ENCODE results near the gene DCST1. TPM values are rescaled to one million over a fixed set of nuclear protein-coding genes. Genes with fewer than 3 reads are reported as not detected.

Gene DCST1
- total RNA-seq, 4 donors from 2014 or later: 0.42 TPM; not detected in 3

GRCh38 chr1:155019377-155020245 lies 14.0 kb upstream of the DCST1 start:
- H3K27ac ChIP-seq (replicated peaks in 1 of 4): no peak overlapping the region
- 84% methylated on average over 11 of the region's 11 CpGs for WGBS

GRCh38 chr1:155022136-155022926 lies 11.3 kb upstream of the DCST1 start:
- Histone ChIP-seq H3K4me3 (no peak overlapping the region), H3K36me3 (no peaks in the 10 kb centered on the region), H3K27ac (replicated peaks in 1 of 4) (no peak overlapping the region), H3K4me1 (peaks cover 8 to 18% (median 14%) of the 10 kb centered on the region in 4 donors), H3K27me3 (no peaks in the 10 kb centered on the region), H3K9me3 (no peaks in the 10 kb centered on the region)
- intact Hi-C loops (cut with DNase I): no loop called here
- DNase-seq (ENCODE audit: extremely low spot score): no peak
- TF ChIP-seq POLR2AphosphoS5 (IDR thresholded peaks at IDR 0.05) (no peak), CTCF (IDR thresholded peaks at IDR 0.05) (no peak)
- WGBS: 92% methylated on average over 8 of the region's 8 CpGs

More at GRCh38 chr1:155019377-155020245, 14.0 kb upstream of the DCST1 start:
- Histone ChIP-seq H3K4me3 (no peak overlapping the region), H3K4me1 (peaks cover 16 to 32% (median 25%) of the 10 kb centered on the region in 4 donors), H3K9me3 (no peaks in the 10 kb centered on the region), H3K27me3 (no peaks in the 10 kb centered on the region), H3K36me3 (peaks cover 7 to 21% (median 15%) of the 10 kb centered on the region in 4 donors)
- intact Hi-C loops (cut with DNase I): loop anchor here (5.0 kb wide), 2 partner anchors 57 to 82 kb away; partner anchors contain the start of genes PMVK and PYGO2
- no peak for DNase-seq (ENCODE audit: extremely low spot score)
- TF ChIP-seq CTCF (IDR thresholded peaks at IDR 0.05) (no peak), POLR2A (IDR thresholded peaks at IDR 0.05; ENCODE audit: low read depth) (no peak), EP300 (IDR thresholded peaks at IDR 0.05) (no peak), POLR2AphosphoS5 (IDR thresholded peaks at IDR 0.05) (no peak)

- H3K4me3 ChIP-seq: no peak overlapping the region
- WGBS: 72% methylated on average over 4 of the region's 4 CpGs
- no peaks in the 10 kb centered on the region for H3K36me3 ChIP-seq
- H3K4me1 ChIP-seq: peaks cover 5 to 13% (median 8%) of the 10 kb centered on the region in 4 donors
- DNase-seq (ENCODE audit: extremely low spot score): no peak
- intact Hi-C loops (cut with DNase I): no loop called here
- no peaks in the 10 kb centered on the region for H3K9me3 ChIP-seq
- H3K27me3 ChIP-seq: no peaks in the 10 kb centered on the region
- no peak for TF ChIP-seq POLR2A (IDR thresholded peaks at IDR 0.05; ENCODE audit: low read depth)
- TF ChIP-seq CTCF (IDR thresholded peaks at IDR 0.05): no peak
- no peak for TF ChIP-seq EP300 (IDR thresholded peaks at IDR 0.05)
- no peak for TF ChIP-seq POLR2AphosphoS5 (IDR thresholded peaks at IDR 0.05)
- H3K27ac ChIP-seq (replicated peaks in 1 of 4): no peak overlapping the region
Observed at GRCh38 chr1:155022927-155023236, 10.7 kb upstream of the DCST1 start.

- no peak overlapping the region for H3K27ac ChIP-seq (replicated peaks in 1 of 4)
- intact Hi-C loops (cut with DNase I): no loop called here
Observed at GRCh38 chr1:155023627-155024026, 10.0 kb upstream of the DCST1 start.

More at GRCh38 chr1:155023627-155024026, 10.0 kb upstream of the DCST1 start:
- no peaks in the 10 kb centered on the region for H3K36me3 ChIP-seq
- WGBS: 80% methylated on average over 5 of the region's 5 CpGs
- H3K27me3 ChIP-seq: no peaks in the 10 kb centered on the region
- no peak overlapping the region for H3K4me3 ChIP-seq
- H3K9me3 ChIP-seq: no peaks in the 10 kb centered on the region
- H3K4me1 ChIP-seq: peaks cover 0 to 5% (median under 1%) of the 10 kb centered on the region in 4 donors
- no peak for DNase-seq (ENCODE audit: extremely low spot score)
- TF ChIP-seq CTCF (IDR thresholded peaks at IDR 0.05) (no peak), POLR2AphosphoS5 (IDR thresholded peaks at IDR 0.05) (no peak), POLR2A (IDR thresholded peaks at IDR 0.05; ENCODE audit: low read depth) (no peak), EP300 (IDR thresholded peaks at IDR 0.05) (no peak)

All from esophagus muscularis mucosa (tissue), 4 donors.